ENCODE results near the gene ICA1.

- no peak for TF ChIP-seq CTCF (conservative IDR thresholded peaks at IDR 0.05; ENCODE audit: low read depth in 2 of 2)
- no peak for TF ChIP-seq EZH2 (IDR thresholded peaks at IDR 0.05; ENCODE audit: low read depth, unreplicated experiment)
- no peak for TF ChIP-seq POLR2AphosphoS5 (IDR thresholded peaks at IDR 0.05; ENCODE audit: low read depth)
- TF ChIP-seq ETS1 (IDR thresholded peaks at IDR 0.05) = no peak
- TF ChIP-seq REST (IDR thresholded peaks at IDR 0.05; ENCODE audit: unreplicated experiment) = no peak
- no peak for TF ChIP-seq EZH2phosphoT487 (IDR thresholded peaks at IDR 0.05; ENCODE audit: unreplicated experiment)
- TF ChIP-seq CREB1 (CRISPR knock-in tag; IDR thresholded peaks at IDR 0.05; ENCODE audit: low read depth) = no peak
These were observed 61.7 kb downstream of the ICA1 start for GRCh38 chr7:8200316-8200715.
